ENCODE data around the gene CXCR3.
A peak's percentile ranks its signal among the peaks of the same experiment; 100 is the strongest.

CXCR3 gene

GRCh38 chrX:71638409-71638808 lies 20.1 kb upstream of the CXCR3 start:
- Mint-ChIP-seq H3K27ac (no peak overlapping the region), H3K36me3 (ENCODE audit: low read depth) (peaks cover 3% of the 10 kb centered on the region), H3K9me3 (peaks cover 12% of the 10 kb centered on the region), H3K27me3 (ENCODE audit: low read depth) (no peaks in the 10 kb centered on the region), H3K4me3 (no peak overlapping the region), H3K4me1 (peaks cover 5% of the 10 kb centered on the region)
- TF ChIP-seq, protein P1, sequence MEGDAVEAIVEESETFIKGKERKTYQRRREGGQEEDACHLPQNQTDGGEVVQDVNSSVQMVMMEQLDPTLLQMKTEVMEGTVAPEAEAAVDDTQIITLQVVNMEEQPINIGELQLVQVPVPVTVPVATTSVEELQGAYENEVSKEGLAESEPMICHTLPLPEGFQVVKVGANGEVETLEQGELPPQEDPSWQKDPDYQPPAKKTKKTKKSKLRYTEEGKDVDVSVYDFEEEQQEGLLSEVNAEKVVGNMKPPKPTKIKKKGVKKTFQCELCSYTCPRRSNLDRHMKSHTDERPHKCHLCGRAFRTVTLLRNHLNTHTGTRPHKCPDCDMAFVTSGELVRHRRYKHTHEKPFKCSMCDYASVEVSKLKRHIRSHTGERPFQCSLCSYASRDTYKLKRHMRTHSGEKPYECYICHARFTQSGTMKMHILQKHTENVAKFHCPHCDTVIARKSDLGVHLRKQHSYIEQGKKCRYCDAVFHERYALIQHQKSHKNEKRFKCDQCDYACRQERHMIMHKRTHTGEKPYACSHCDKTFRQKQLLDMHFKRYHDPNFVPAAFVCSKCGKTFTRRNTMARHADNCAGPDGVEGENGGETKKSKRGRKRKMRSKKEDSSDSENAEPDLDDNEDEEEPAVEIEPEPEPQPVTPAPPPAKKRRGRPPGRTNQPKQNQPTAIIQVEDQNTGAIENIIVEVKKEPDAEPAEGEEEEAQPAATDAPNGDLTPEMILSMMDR (IDR thresholded peaks at IDR 0.05; ENCODE audit: unreplicated experiment in 3 of 3): no peak

DNA sequence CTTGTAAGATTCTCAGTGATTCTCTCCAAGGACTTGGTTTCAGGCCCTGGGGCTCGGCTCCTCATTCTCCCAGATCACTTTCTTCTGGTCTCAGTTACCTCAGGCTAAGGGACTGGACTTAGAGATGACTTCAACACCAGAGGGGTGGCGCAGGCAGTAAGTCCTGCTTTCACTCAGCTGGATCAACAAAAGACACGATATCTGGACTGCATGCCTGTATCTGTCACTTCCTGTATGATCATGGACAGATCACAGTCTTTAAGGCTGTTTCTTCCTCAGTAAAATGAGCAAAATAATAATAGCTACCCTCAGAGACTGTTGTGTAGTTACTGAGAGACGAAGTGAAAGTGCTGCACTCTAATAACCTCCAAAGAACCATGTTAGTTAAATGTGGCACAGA lies 19.5 kb upstream of the CXCR3 start:
- H3K36me3 Mint-ChIP-seq (ENCODE audit: low read depth): peaks cover 3% of the 10 kb centered on the region

GRCh38 chrX:71637253-71637618 lies 18.9 kb upstream of the CXCR3 start:
- Mint-ChIP-seq H3K36me3 (ENCODE audit: low read depth) (peaks cover 3% of the 10 kb centered on the region), H3K27ac (no peak overlapping the region), H3K4me1 (peaks cover 16% of the 10 kb centered on the region), H3K4me3 (no peak overlapping the region), H3K9me3 (peaks cover 13% of the 10 kb centered on the region), H3K27me3 (ENCODE audit: low read depth) (no peaks in the 10 kb centered on the region)
- TF ChIP-seq, protein P1 (IDR thresholded peaks at IDR 0.05; ENCODE audit: unreplicated experiment in 3 of 3): no peak

More for the DNA sequence above, 19.5 kb upstream of the CXCR3 start:
- H3K9me3 Mint-ChIP-seq: peaks cover 11% of the 10 kb centered on the region
- no peak overlapping the region for H3K27ac Mint-ChIP-seq
- H3K4me3 Mint-ChIP-seq: no peak overlapping the region
- peaks cover 10% of the 10 kb centered on the region for H3K4me1 Mint-ChIP-seq
- TF ChIP-seq, protein P1 (IDR thresholded peaks at IDR 0.05; ENCODE audit: unreplicated experiment in 3 of 3): no peak
- no peaks in the 10 kb centered on the region for H3K27me3 Mint-ChIP-seq (ENCODE audit: low read depth)

GRCh38 chrX:71636438-71637252 lies 18.3 kb upstream of the CXCR3 start:
- peaks cover 3% of the 10 kb centered on the region for H3K36me3 Mint-ChIP-seq (ENCODE audit: low read depth)
- H3K27ac Mint-ChIP-seq: no peak overlapping the region
- H3K9me3 Mint-ChIP-seq: peaks cover 13% of the 10 kb centered on the region
- no peaks in the 10 kb centered on the region for H3K27me3 Mint-ChIP-seq (ENCODE audit: low read depth)
- TF ChIP-seq, protein P1 (IDR thresholded peaks at IDR 0.05; ENCODE audit: unreplicated experiment in 3 of 3): no peak
- H3K4me3 Mint-ChIP-seq: no peak overlapping the region
- peaks cover 16% of the 10 kb centered on the region for H3K4me1 Mint-ChIP-seq

- H3K27ac Mint-ChIP-seq: peak overlapping the region in 1 of 3 experiments; percentile 7
- H3K27me3 Mint-ChIP-seq (ENCODE audit: low read depth): no peaks in the 10 kb centered on the region
- peaks cover 9% of the 10 kb centered on the region for H3K9me3 Mint-ChIP-seq
- H3K4me3 Mint-ChIP-seq: no peak overlapping the region
- peaks cover 16% of the 10 kb centered on the region for H3K4me1 Mint-ChIP-seq
- no peaks in the 10 kb centered on the region for H3K36me3 Mint-ChIP-seq (ENCODE audit: low read depth)
- TF ChIP-seq, protein P1 (IDR thresholded peaks at IDR 0.05; ENCODE audit: unreplicated experiment in 3 of 3): no peak
Measured at GRCh38 chrX:71634366-71634765, 16.1 kb upstream of the CXCR3 start.

Data from nephron (organoid).